ENCODE results near the gene NUDT16L1.

NUDT16L1 gene

GRCh38 chr16:4682084-4682591, 11.2 kb upstream of the NUDT16L1 start:
- Histone ChIP-seq H3K4me1 (ENCODE audit: control insufficient read depth in 2 of 2, insufficient read depth in 1 of 2, low read depth in 1 of 2, low read length in 2 of 2) (no peaks in the 10 kb centered on the region), H2BK12ac (ENCODE audit: low read length) (peak overlapping the region; percentile 2), H3K36me3 (replicated peaks in 1 of 2; ENCODE audit: control insufficient read depth in 2 of 2, insufficient read depth in 2 of 2, low read length in 2 of 2) (peaks cover 19 to 87% of the 10 kb centered on the region in 2 donors), H2AFZ (ENCODE audit: low read length) (no peak overlapping the region), H3K4me2 (ENCODE audit: insufficient read depth, low read length, poor library complexity, severe bottlenecking) (no peak overlapping the region), H3K9ac (ENCODE audit: low read depth, low read length, poor library complexity) (no peak overlapping the region), H3K79me1 (ENCODE audit: low read depth, low read length) (peaks cover 6% of the 10 kb centered on the region), H3K14ac (ENCODE audit: low read length) (no peak overlapping the region), H3K9me3 (replicated peaks in 1 of 2; ENCODE audit: control insufficient read depth in 2 of 2, insufficient read depth in 1 of 2, low read depth in 1 of 2, low read length in 2 of 2) (no peaks in the 10 kb centered on the region), H3K27ac (replicated peaks; ENCODE audit: low read length) (no peak overlapping the region), H3K27me3 (ENCODE audit: control insufficient read depth in 3 of 3, insufficient read depth in 3 of 3, low read depth in 1 of 3, low read length in 3 of 3) (no peaks in the 10 kb centered on the region), H3K23ac (ENCODE audit: low read depth, low read length, poor library complexity) (peak overlapping the region; percentile 31), H2BK120ac (ENCODE audit: low read depth, low read length) (no peak overlapping the region), H2BK15ac (ENCODE audit: low read length) (no peak overlapping the region), H2BK5ac (ENCODE audit: low read length) (no peak overlapping the region), H3K18ac (ENCODE audit: low read length) (peak overlapping the region; percentile 38), H3K4ac (ENCODE audit: low read length) (no peak overlapping the region), H4K91ac (ENCODE audit: low read depth, low read length, poor library complexity) (no peak overlapping the region), H4K8ac (ENCODE audit: low read depth, low read length) (no peak overlapping the region), H3K4me3 (ENCODE audit: low read length in 2 of 2) (no peak overlapping the region), H2AK5ac (ENCODE audit: low read depth, low read length) (no peak overlapping the region)
- no CpG with 5 or more reads among the region's 26 CpGs for WGBS, 2 donors (ENCODE audit: extremely low coverage in 2 of 2, insufficient read length in 2 of 2, insufficient replicate concordance in 1 of 2)
- no peak for DNase-seq (ENCODE audit: low spot score)

DNA sequence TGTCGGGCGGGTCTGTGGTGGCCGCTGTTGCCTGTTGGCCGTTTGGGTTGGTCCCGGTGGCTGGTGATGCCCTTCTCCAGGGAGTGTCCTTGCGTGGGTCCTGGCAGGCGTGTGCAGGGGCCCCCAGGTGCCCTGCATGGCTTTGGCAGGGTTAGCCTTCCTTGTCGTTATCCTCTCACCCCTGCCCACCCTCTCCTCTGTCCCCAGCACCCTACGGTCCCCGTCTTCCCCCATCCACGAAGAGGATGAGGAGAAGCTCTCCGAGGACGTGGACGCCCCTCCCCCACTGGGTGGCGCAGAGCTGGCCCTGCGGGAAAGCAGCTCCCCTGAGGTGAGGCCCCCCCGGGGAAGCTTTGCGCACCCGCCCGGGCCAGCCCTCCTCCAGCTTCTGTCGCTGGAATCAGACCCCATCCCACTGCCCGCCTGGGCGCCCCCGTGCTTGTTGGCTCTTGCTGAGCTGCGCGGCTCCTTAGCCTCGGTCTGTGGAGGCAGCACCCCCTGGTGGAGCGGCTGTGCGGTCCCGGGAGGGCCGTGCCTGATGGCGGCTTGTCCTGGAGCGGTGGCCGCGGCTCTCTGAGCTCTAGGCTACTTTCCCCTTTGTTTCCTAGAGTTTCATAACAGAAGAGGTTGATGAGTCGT, 10.6 kb upstream of the NUDT16L1 start:
- H2BK12ac ChIP-seq (ENCODE audit: low read length), result peak overlapping the region; percentile 2
- H3K9me3 ChIP-seq (replicated peaks in 1 of 2; ENCODE audit: control insufficient read depth in 2 of 2, insufficient read depth in 1 of 2, low read depth in 1 of 2, low read length in 2 of 2), result no peaks in the 10 kb centered on the region
- H4K8ac ChIP-seq (ENCODE audit: low read depth, low read length), result no peak overlapping the region
- H3K9ac ChIP-seq (ENCODE audit: low read depth, low read length, poor library complexity), result no peak overlapping the region
- no peaks in the 10 kb centered on the region for H3K27me3 ChIP-seq (ENCODE audit: control insufficient read depth in 3 of 3, insufficient read depth in 3 of 3, low read depth in 1 of 3, low read length in 3 of 3)
- peaks cover 19 to 87% of the 10 kb centered on the region in 2 donors for H3K36me3 ChIP-seq (replicated peaks in 1 of 2; ENCODE audit: control insufficient read depth in 2 of 2, insufficient read depth in 2 of 2, low read length in 2 of 2)
- no peak overlapping the region for H4K91ac ChIP-seq (ENCODE audit: low read depth, low read length, poor library complexity)
- H2AFZ ChIP-seq (ENCODE audit: low read length), result no peak overlapping the region
- peaks cover 6% of the 10 kb centered on the region for H3K79me1 ChIP-seq (ENCODE audit: low read depth, low read length)
- no peak overlapping the region for H2BK5ac ChIP-seq (ENCODE audit: low read length)
- H3K4ac ChIP-seq (ENCODE audit: low read length), result no peak overlapping the region
- no peak overlapping the region for H3K4me3 ChIP-seq (ENCODE audit: low read length in 2 of 2)
- no peak overlapping the region for H2BK120ac ChIP-seq (ENCODE audit: low read depth, low read length)
- no CpG with 5 or more reads among the region's 36 CpGs for WGBS, 2 donors (ENCODE audit: extremely low coverage in 2 of 2, insufficient read length in 2 of 2, insufficient replicate concordance in 1 of 2)
- H3K14ac ChIP-seq (ENCODE audit: low read length), result no peak overlapping the region
- no peak overlapping the region for H3K4me2 ChIP-seq (ENCODE audit: insufficient read depth, low read length, poor library complexity, severe bottlenecking)
- no peak for DNase-seq (ENCODE audit: low spot score)
- H2BK15ac ChIP-seq (ENCODE audit: low read length), result no peak overlapping the region
- no peak overlapping the region for H3K27ac ChIP-seq (replicated peaks; ENCODE audit: low read length)
- peak overlapping the region; percentile 31 for H3K23ac ChIP-seq (ENCODE audit: low read depth, low read length, poor library complexity)
- peak overlapping the region; percentile 13 for H3K18ac ChIP-seq (ENCODE audit: low read length)
- peak overlapping the region; percentile 9 for H2AK5ac ChIP-seq (ENCODE audit: low read depth, low read length)
- H3K4me1 ChIP-seq (ENCODE audit: control insufficient read depth in 2 of 2, insufficient read depth in 1 of 2, low read depth in 1 of 2, low read length in 2 of 2), result no peaks in the 10 kb centered on the region

- no peak overlapping the region for H2BK12ac ChIP-seq (ENCODE audit: low read length)
- no CpG with 5 or more reads among the region's 17 CpGs for whole genome bisulfite sequencing, 2 donors (ENCODE audit: extremely low coverage in 2 of 2, insufficient read length in 2 of 2, insufficient replicate concordance in 1 of 2)
Measured at GRCh38 chr16:4683255-4684057, 9.9 kb upstream of the NUDT16L1 start.

GRCh38 chr16:4684058-4684715, 9.2 kb upstream of the NUDT16L1 start:
- Histone ChIP-seq H3K27me3 (ENCODE audit: control insufficient read depth in 3 of 3, insufficient read depth in 3 of 3, low read depth in 1 of 3, low read length in 3 of 3) (no peaks in the 10 kb centered on the region), H3K18ac (ENCODE audit: low read length) (no peak overlapping the region), H4K91ac (ENCODE audit: low read depth, low read length, poor library complexity) (peak overlapping the region; percentile 53), H2AFZ (ENCODE audit: low read length) (no peak overlapping the region), H3K4me3 (ENCODE audit: low read length in 2 of 2) (no peak overlapping the region), H2BK12ac (ENCODE audit: low read length) (no peak overlapping the region), H2BK5ac (ENCODE audit: low read length) (no peak overlapping the region), H3K14ac (ENCODE audit: low read length) (no peak overlapping the region), H2AK5ac (ENCODE audit: low read depth, low read length) (no peak overlapping the region), H2BK15ac (ENCODE audit: low read length) (no peak overlapping the region), H3K4me1 (ENCODE audit: control insufficient read depth in 2 of 2, insufficient read depth in 1 of 2, low read depth in 1 of 2, low read length in 2 of 2) (no peaks in the 10 kb centered on the region), H3K4ac (ENCODE audit: low read length) (no peak overlapping the region), H3K36me3 (replicated peaks in 1 of 2; ENCODE audit: control insufficient read depth in 2 of 2, insufficient read depth in 2 of 2, low read length in 2 of 2) (peaks cover 18 to 94% of the 10 kb centered on the region in 2 donors), H4K8ac (ENCODE audit: low read depth, low read length) (no peak overlapping the region), H3K23ac (ENCODE audit: low read depth, low read length, poor library complexity) (no peak overlapping the region), H3K9ac (ENCODE audit: low read depth, low read length, poor library complexity) (no peak overlapping the region), H2BK120ac (ENCODE audit: low read depth, low read length) (no peak overlapping the region), H3K79me1 (ENCODE audit: low read depth, low read length) (peaks cover 4% of the 10 kb centered on the region), H3K27ac (replicated peaks; ENCODE audit: low read length) (no peak overlapping the region), H3K9me3 (replicated peaks in 1 of 2; ENCODE audit: control insufficient read depth in 2 of 2, insufficient read depth in 1 of 2, low read depth in 1 of 2, low read length in 2 of 2) (no peaks in the 10 kb centered on the region), H3K4me2 (ENCODE audit: insufficient read depth, low read length, poor library complexity, severe bottlenecking) (no peak overlapping the region)
- WGBS, 2 donors (ENCODE audit: extremely low coverage in 2 of 2, insufficient read length in 2 of 2, insufficient replicate concordance in 1 of 2), result no CpG with 5 or more reads among the region's 23 CpGs
- no peak for DNase-seq (ENCODE audit: low spot score)

More at GRCh38 chr16:4683255-4684057, 9.9 kb upstream of the NUDT16L1 start:
- H3K4me1 ChIP-seq (ENCODE audit: control insufficient read depth in 2 of 2, insufficient read depth in 1 of 2, low read depth in 1 of 2, low read length in 2 of 2), result no peaks in the 10 kb centered on the region
- H3K4ac ChIP-seq (ENCODE audit: low read length), result no peak overlapping the region
- peaks cover 18 to 94% of the 10 kb centered on the region in 2 donors for H3K36me3 ChIP-seq (replicated peaks in 1 of 2; ENCODE audit: control insufficient read depth in 2 of 2, insufficient read depth in 2 of 2, low read length in 2 of 2)
- H3K18ac ChIP-seq (ENCODE audit: low read length), result no peak overlapping the region
- no peaks in the 10 kb centered on the region for H3K27me3 ChIP-seq (ENCODE audit: control insufficient read depth in 3 of 3, insufficient read depth in 3 of 3, low read depth in 1 of 3, low read length in 3 of 3)
- no peak overlapping the region for H3K4me3 ChIP-seq (ENCODE audit: low read length in 2 of 2)
- H3K9ac ChIP-seq (ENCODE audit: low read depth, low read length, poor library complexity), result no peak overlapping the region
- no peak overlapping the region for H3K14ac ChIP-seq (ENCODE audit: low read length)
- peak overlapping the region; percentile 9 for H2AK5ac ChIP-seq (ENCODE audit: low read depth, low read length)
- no peak overlapping the region for H2BK120ac ChIP-seq (ENCODE audit: low read depth, low read length)
- DNase-seq (ENCODE audit: low spot score), result no peak
- no peak overlapping the region for H4K91ac ChIP-seq (ENCODE audit: low read depth, low read length, poor library complexity)
- H3K27ac ChIP-seq (replicated peaks; ENCODE audit: low read length), result no peak overlapping the region
- H3K4me2 ChIP-seq (ENCODE audit: insufficient read depth, low read length, poor library complexity, severe bottlenecking), result no peak overlapping the region
- no peaks in the 10 kb centered on the region for H3K9me3 ChIP-seq (replicated peaks in 1 of 2; ENCODE audit: control insufficient read depth in 2 of 2, insufficient read depth in 1 of 2, low read depth in 1 of 2, low read length in 2 of 2)
- no peak overlapping the region for H4K8ac ChIP-seq (ENCODE audit: low read depth, low read length)
- H3K79me1 ChIP-seq (ENCODE audit: low read depth, low read length), result peaks cover 6% of the 10 kb centered on the region
- no peak overlapping the region for H2BK15ac ChIP-seq (ENCODE audit: low read length)
- H2AFZ ChIP-seq (ENCODE audit: low read length), result no peak overlapping the region
- H3K23ac ChIP-seq (ENCODE audit: low read depth, low read length, poor library complexity), result peak overlapping the region; percentile 31
- no peak overlapping the region for H2BK5ac ChIP-seq (ENCODE audit: low read length)
